DND-41 (cell line): ENCODE results near the gene CPN2.
A peak's percentile ranks its signal among the peaks of the same experiment; 100 is the strongest.

Experiments
- ATAC-seq: fragments of 200-7000 bp; cut with Tn5 transposase; 3 replicates; pipeline ENCODE4 v1.9.1; 2021; ENCODE audit warnings: low read depth; ENCODE audit not compliant: insufficient read depth
- DNase-seq: peaks from one replicate; pipeline ENCODE4 v3.0.0-alpha.2; 2020
- H2AFZ ChIP-seq: 2 replicates; pipeline ENCODE4 v1.6.0; 2012; ENCODE audit warnings: low read depth, low read length
- H3K27ac ChIP-seq: 2 replicates; pipeline ENCODE4 v1.5.1; 2012; ENCODE audit warnings: low read length, inconsistent platforms
- H3K27me3 ChIP-seq: fragments of 200-600 bp; sonication (generic); 2 replicates; pipeline ENCODE4 v1.6.0; 2012; ENCODE audit warnings: low read length, mild to moderate bottlenecking, inconsistent platforms; ENCODE audit not compliant: insufficient read depth, poor library complexity
- H3K36me3 ChIP-seq: 2 replicates; pipeline ENCODE4 v1.5.1; 2012; ENCODE audit warnings: low read length, inconsistent platforms; ENCODE audit not compliant: insufficient read depth
- H3K4me1 ChIP-seq: 2 replicates; pipeline ENCODE4 v1.5.1; 2012; ENCODE audit warnings: mild to moderate bottlenecking, low read length; ENCODE audit not compliant: insufficient read depth
- H3K4me2 ChIP-seq: 2 replicates; pipeline ENCODE4 v1.6.0; 2012; ENCODE audit warnings: mild to moderate bottlenecking, moderate library complexity, low read length, inconsistent platforms; ENCODE audit not compliant: insufficient read depth
- H3K4me3 ChIP-seq, 2 experiments: fragments of 200-600 bp in 1 of 2; shearing (Covaris generic) in 1 of 2; 2 replicates each; pipeline ENCODE4 v1.5.1; 2012 to 2016; ENCODE audit warnings: inconsistent platforms in 2 of 2, low read length in 2 of 2, mild to moderate bottlenecking in 2 of 2, low read depth in 1 of 2, moderate library complexity in 1 of 2
- H3K79me2 ChIP-seq: 2 replicates; pipeline ENCODE4 v1.6.0; 2012; ENCODE audit warnings: low read length, inconsistent platforms; ENCODE audit not compliant: insufficient read depth
- H3K9ac ChIP-seq: 2 replicates; pipeline ENCODE4 v1.6.0; 2012; ENCODE audit warnings: low read depth, mild to moderate bottlenecking, inconsistent platforms, low read length, moderate library complexity
- H3K9me3 ChIP-seq: 2 replicates; pipeline ENCODE4 v1.5.1; 2012; ENCODE audit warnings: low read length, moderate library complexity, mild to moderate bottlenecking, inconsistent platforms; ENCODE audit not compliant: insufficient read depth, severe bottlenecking
- H4K20me1 ChIP-seq: 2 replicates; pipeline ENCODE4 v1.6.0; 2012; ENCODE audit warnings: low read length; ENCODE audit not compliant: insufficient read depth
- EZH2 ChIP-seq: IDR thresholded peaks from 3 replicates; pipeline ENCODE4 v1.6.1; 2012; ENCODE audit warnings: borderline replicate concordance, low read depth, mild to moderate bottlenecking, moderate library complexity, low read length, inconsistent platforms; ENCODE audit not compliant: severe bottlenecking
- TF ChIP-seq, protein P1 (sequence below): IDR thresholded peaks from 2 replicates; pipeline ENCODE4 v1.5.1; 2012; ENCODE audit warnings: borderline replicate concordance, low read length, moderate library complexity, mild to moderate bottlenecking; ENCODE audit not compliant: poor library complexity, severe bottlenecking; ENCODE audit errors: extremely low read depth

Gene CPN2

DNA sequence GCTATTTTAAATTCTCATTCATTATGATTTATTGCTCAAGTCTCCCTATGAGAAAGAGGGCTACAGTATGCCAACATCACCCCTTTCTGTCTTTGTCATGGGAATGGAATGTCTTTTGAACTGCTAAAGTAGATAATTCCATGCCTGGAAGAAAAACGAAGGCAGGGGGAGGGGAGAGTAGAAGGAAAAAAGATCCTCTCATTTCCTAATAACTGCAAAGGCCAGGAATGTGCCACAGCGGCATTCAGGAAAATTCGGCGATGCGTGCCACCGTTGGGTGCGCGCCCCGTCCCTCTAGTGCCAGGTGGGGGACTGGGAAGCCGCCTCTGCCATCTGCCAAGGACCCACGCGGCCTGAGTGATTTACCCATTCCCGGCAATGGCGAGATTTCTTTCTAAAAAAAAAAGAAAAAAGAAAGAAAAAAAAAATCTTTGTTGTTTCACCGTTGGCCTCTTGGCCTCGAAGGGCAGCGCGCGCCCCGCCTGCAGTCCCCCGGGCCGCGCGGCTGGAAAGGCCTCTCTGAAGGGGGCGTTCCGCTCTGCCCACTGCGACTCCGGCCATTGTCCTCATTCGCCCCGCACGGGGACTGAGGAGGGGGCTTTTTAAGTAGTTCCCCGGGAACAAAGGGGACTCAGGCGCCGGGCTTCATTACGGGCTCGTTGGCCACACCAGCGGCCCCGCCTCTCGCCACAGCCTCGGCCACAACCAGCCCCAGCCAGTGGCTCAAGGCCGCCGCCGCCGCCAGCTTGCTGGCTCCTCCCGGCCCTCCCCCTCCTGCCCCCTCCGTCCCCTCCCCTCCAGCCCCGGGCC is 54.5 kb downstream of the CPN2 start:
- Histone ChIP-seq H3K4me3 (no peak overlapping the region), H3K4me1 (peaks cover 50% of the 10 kb centered on the region), H3K4me2 (no peak overlapping the region), H3K27ac (no peak overlapping the region), H3K36me3 (no peaks in the 10 kb centered on the region), H3K27me3 (no peaks in the 10 kb centered on the region), H3K9me3 (no peaks in the 10 kb centered on the region), H3K79me2 (no peaks in the 10 kb centered on the region), H3K9ac (no peak overlapping the region), H4K20me1 (no peaks in the 10 kb centered on the region), H2AFZ (no peak overlapping the region)
- TF ChIP-seq, protein P1, sequence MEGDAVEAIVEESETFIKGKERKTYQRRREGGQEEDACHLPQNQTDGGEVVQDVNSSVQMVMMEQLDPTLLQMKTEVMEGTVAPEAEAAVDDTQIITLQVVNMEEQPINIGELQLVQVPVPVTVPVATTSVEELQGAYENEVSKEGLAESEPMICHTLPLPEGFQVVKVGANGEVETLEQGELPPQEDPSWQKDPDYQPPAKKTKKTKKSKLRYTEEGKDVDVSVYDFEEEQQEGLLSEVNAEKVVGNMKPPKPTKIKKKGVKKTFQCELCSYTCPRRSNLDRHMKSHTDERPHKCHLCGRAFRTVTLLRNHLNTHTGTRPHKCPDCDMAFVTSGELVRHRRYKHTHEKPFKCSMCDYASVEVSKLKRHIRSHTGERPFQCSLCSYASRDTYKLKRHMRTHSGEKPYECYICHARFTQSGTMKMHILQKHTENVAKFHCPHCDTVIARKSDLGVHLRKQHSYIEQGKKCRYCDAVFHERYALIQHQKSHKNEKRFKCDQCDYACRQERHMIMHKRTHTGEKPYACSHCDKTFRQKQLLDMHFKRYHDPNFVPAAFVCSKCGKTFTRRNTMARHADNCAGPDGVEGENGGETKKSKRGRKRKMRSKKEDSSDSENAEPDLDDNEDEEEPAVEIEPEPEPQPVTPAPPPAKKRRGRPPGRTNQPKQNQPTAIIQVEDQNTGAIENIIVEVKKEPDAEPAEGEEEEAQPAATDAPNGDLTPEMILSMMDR = no peak
- TF ChIP-seq EZH2 = no peak
- DNase-seq (no peak), ATAC-seq (no peak)

DNA sequence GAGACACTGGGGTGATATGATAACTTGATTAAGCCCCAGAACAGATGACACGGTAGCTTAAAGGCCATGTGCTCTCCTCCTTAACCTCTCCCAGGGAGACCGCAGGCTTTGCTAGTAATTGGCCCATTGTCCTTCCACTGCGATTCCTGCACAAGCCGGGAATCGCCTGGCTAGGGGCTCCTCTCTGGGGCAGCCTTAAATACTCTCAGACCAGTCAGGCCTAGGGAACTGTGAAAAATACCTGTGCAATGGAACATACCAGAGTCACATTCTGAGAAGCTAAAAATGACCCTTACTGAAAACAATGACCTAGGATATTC is 56.3 kb downstream of the CPN2 start:
- Histone ChIP-seq H3K4me2 (no peak overlapping the region), H3K9me3 (peaks cover 5% of the 10 kb centered on the region), H3K79me2 (no peaks in the 10 kb centered on the region), H3K4me3 (no peak overlapping the region), H4K20me1 (no peaks in the 10 kb centered on the region), H3K4me1 (peaks cover 32% of the 10 kb centered on the region), H3K9ac (no peak overlapping the region), H3K36me3 (no peaks in the 10 kb centered on the region), H2AFZ (no peak overlapping the region), H3K27ac (no peak overlapping the region), H3K27me3 (no peaks in the 10 kb centered on the region)
- TF ChIP-seq, protein P1 = no peak
- no peak for TF ChIP-seq EZH2
- no peak for ATAC-seq
- DNase-seq = no peak

DNA sequence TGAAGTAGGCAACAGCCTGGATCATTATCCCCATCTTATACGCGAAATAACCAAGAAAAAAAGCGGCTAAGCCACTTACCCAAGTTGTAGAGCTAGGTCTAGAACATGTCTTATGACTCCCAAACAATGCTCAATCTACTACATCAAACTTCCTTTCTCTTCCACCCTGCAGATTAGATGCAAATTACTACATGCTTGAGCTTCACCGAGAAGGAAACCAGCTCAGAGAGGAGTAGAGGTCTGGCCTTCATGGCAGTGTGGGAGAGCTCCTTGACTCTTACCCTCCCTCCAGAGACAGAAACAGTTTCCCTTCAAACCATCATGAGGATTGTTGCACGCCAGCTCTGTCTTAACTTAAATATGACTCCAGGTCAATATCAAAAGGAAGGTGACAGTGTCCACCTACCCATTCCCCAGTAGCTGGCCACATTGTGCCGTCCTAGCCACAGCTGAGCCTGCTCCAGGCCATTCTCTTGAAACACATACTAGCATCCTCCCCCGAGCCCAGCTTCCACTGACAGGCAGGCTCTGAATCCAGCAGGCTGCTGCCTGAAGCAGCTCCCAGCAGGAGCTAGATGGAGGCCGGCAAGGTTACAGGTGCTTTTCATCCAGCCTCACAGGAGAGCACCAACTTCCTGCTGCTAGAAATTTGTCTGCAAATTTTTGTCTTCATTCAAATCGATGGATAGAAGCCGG is 56.8 kb downstream of the CPN2 start:
- Histone ChIP-seq H3K4me2 (no peak overlapping the region), H3K27me3 (no peaks in the 10 kb centered on the region), H2AFZ (no peak overlapping the region), H3K27ac (no peak overlapping the region), H4K20me1 (no peaks in the 10 kb centered on the region), H3K79me2 (no peaks in the 10 kb centered on the region), H3K4me1 (peaks cover 28% of the 10 kb centered on the region), H3K36me3 (no peaks in the 10 kb centered on the region), H3K9me3 (peaks cover 5% of the 10 kb centered on the region), H3K4me3 (no peak overlapping the region), H3K9ac (no peak overlapping the region)
- ATAC-seq (peak; percentile 38; the same call in 1 of the 3 replicates), DNase-seq (no peak)
- TF ChIP-seq, protein P1 = no peak
- no peak for TF ChIP-seq EZH2
